SK-N-SH (cell line): ENCODE results near the gene WDR46. TPM values are rescaled to one million over a fixed set of nuclear protein-coding genes. Genes with fewer than 3 reads are reported as not detected.
A peak's percentile ranks its signal among the peaks of the same experiment; 100 is the strongest.

Experiments
- CTCF ChIA-PET: fragments of 300-600, 350-600 bp; formaldehyde crosslinking; extraction: SDS; loops from one replicate; lab custom pipeline; 2021; lab: Yijun Ruan, JAX
- POLR2A ChIA-PET: fragments of 350-600 bp; sonication (Branson Sonifier 250); formaldehyde crosslinking; extraction: SDS; loops from one replicate; lab custom pipeline; 2020; ENCODE audit warnings: antibody characterized with exemption, inconsistent platforms; lab: Yijun Ruan, JAX
- DNase-seq: peaks from one replicate; pipeline ENCODE4 v3.0.0; 2012
- H2AFZ ChIP-seq: fragments of 200-600 bp; sonication (generic); 2 replicates; pipeline ENCODE4 v1.8.1; 2016; ENCODE audit warnings: antibody characterized with exemption, mild to moderate bottlenecking, low read depth
- H3F3A ChIP-seq: fragments of 200-600 bp; sonication (generic); replicated peaks from 2 replicates; pipeline ENCODE3; 2016; ENCODE audit warnings: antibody characterized with exemption, mild to moderate bottlenecking; ENCODE audit not compliant: insufficient read depth
- H3K27ac ChIP-seq, 2 experiments: fragments of 200-500 bp in 1 of 2; fragments of 200-600 bp in 1 of 2; sonication (Bioruptor generic) in 1 of 2; sonication (generic), shearing (Covaris generic) in 1 of 2; 2 replicates each; pipeline versions ENCODE4 v1.5.1 to v1.6.1; 2014 to 2016; ENCODE audit warnings: low read depth in 2 of 2, inconsistent platforms in 1 of 2, low read length in 1 of 2, mild to moderate bottlenecking in 1 of 2, mixed read lengths in 1 of 2
- H3K27me3 ChIP-seq: fragments of 200-600 bp; sonication (generic), shearing (Covaris generic); 2 replicates; pipeline ENCODE4 v1.6.1; 2016; ENCODE audit warnings: mixed run types; ENCODE audit not compliant: insufficient read depth
- H3K36me3 ChIP-seq, 2 experiments: fragments of 200-500 bp in 1 of 2; fragments of 200-600 bp in 1 of 2; sonication (Bioruptor generic) in 1 of 2; sonication (generic) in 1 of 2; replicated peaks in 1 of 2; 2 replicates each; pipeline versions ENCODE3 to v1.5.1; 2014 to 2016; ENCODE audit warnings: low read length in 1 of 2, mild to moderate bottlenecking in 1 of 2; ENCODE audit not compliant: insufficient read depth in 2 of 2, control insufficient read depth in 1 of 2
- H3K4me1 ChIP-seq, 2 experiments: fragments of 200-500 bp in 1 of 2; fragments of 200-600 bp in 1 of 2; sonication (Bioruptor generic) in 1 of 2; sonication (generic), shearing (Covaris generic) in 1 of 2; 2 replicates each; pipeline versions ENCODE4 v1.5.1 to v1.6.1; 2014 to 2016; ENCODE audit warnings: low read depth in 1 of 2, low read length in 1 of 2, mixed run types in 1 of 2; ENCODE audit not compliant: insufficient read depth in 2 of 2, control insufficient read depth in 1 of 2
- H3K4me2 ChIP-seq: fragments of 200-600 bp; sonication (generic), shearing (Covaris generic); 2 replicates; pipeline ENCODE4 v1.6.1; 2017; ENCODE audit warnings: mixed run types
- H3K4me3 ChIP-seq, 2 experiments: fragments of 200-500 bp in 1 of 2; fragments of 200-600 bp in 1 of 2; sonication (Bioruptor generic) in 1 of 2; sonication (generic), shearing (Covaris generic) in 1 of 2; 2 replicates each; pipeline versions ENCODE4 v1.5.1 to v1.8.1; 2014 to 2016; ENCODE audit warnings: low read depth in 2 of 2, inconsistent platforms in 1 of 2, low read length in 1 of 2, mild to moderate bottlenecking in 1 of 2, mixed read lengths in 1 of 2, moderate library complexity in 1 of 2
- H3K79me2 ChIP-seq: fragments of 200-600 bp; sonication (generic); 2 replicates; pipeline ENCODE4 v1.8.1; 2017; ENCODE audit warnings: mild to moderate bottlenecking; ENCODE audit not compliant: insufficient read depth
- H3K9ac ChIP-seq: fragments of 200-600 bp; sonication (generic); 2 replicates; pipeline ENCODE4 v1.6.1; 2017; ENCODE audit warnings: mixed run types
- H3K9me2 ChIP-seq: fragments of 200-600 bp; sonication (generic); 2 replicates; pipeline ENCODE4 v1.6.1; 2017; ENCODE audit warnings: mixed run types
- H3K9me3 ChIP-seq: fragments of 200-600 bp; sonication (generic); 2 replicates; pipeline ENCODE4 v1.6.1; 2017; ENCODE audit warnings: mixed run types, mild to moderate bottlenecking, moderate library complexity
- H4K20me1 ChIP-seq: fragments of 200-600 bp; sonication (generic); 2 replicates; pipeline ENCODE4 v1.6.1; 2017; ENCODE audit warnings: mild to moderate bottlenecking, mixed run types; ENCODE audit not compliant: insufficient read depth
- CHD2 ChIP-seq: fragments of 150-350 bp; IDR thresholded peaks from 2 replicates; pipeline ENCODE4 v1.6.1; 2018; ENCODE audit warnings: low read length; ENCODE audit not compliant: partially characterized antibody
- CTCF ChIP-seq: fragments of 200-600 bp; sonication (generic); IDR thresholded peaks from 2 replicates; pipeline ENCODE4 v1.6.1; 2017; ENCODE audit warnings: antibody characterized with exemption, mild to moderate bottlenecking, moderate library complexity
- EP300 ChIP-seq, 2 experiments: IDR thresholded peaks; 2 replicates each; pipeline versions ENCODE4 v1.4.0 to v1.6.1; 2012; ENCODE audit warnings: borderline replicate concordance in 1 of 2, low read depth in 1 of 2, low read length in 1 of 2
- EZH2phosphoT487 ChIP-seq: fragments of 200-600 bp; sonication (generic); IDR thresholded peaks from 2 replicates; pipeline ENCODE4 v1.6.1; 2017; ENCODE audit warnings: low read depth, mixed run types, mild to moderate bottlenecking, antibody characterized with exemption, moderate library complexity, borderline replicate concordance
- FOXJ3 ChIP-seq: sonication (generic); formaldehyde crosslinking; IDR thresholded peaks from 2 replicates; pipeline ENCODE4 v1.5.1; 2020; ENCODE audit warnings: mild to moderate bottlenecking, missing genetic modification reagents
- FOXM1 ChIP-seq: IDR thresholded peaks from 2 replicates; pipeline ENCODE4 v1.4.0; 2012; ENCODE audit warnings: low read depth, mild to moderate bottlenecking
- JUND ChIP-seq: IDR thresholded peaks from 2 replicates; pipeline ENCODE4 v1.4.0; 2012
- MAX ChIP-seq: IDR thresholded peaks from 2 replicates; pipeline ENCODE4 v1.4.0; 2012; ENCODE audit warnings: low read depth
- MXI1 ChIP-seq: IDR thresholded peaks from 2 replicates; pipeline ENCODE4 v1.6.1; 2012; ENCODE audit warnings: mild to moderate bottlenecking, low read depth, low read length, improper control_type of control experiment
- NFIC ChIP-seq: IDR thresholded peaks from 2 replicates; pipeline ENCODE4 v1.4.0; 2012; ENCODE audit warnings: borderline replicate concordance
- NRF1 ChIP-seq: IDR thresholded peaks from 2 replicates; pipeline ENCODE4 v1.6.1; 2012; ENCODE audit warnings: low read depth, mild to moderate bottlenecking, low read length
- POLR2AphosphoS5 ChIP-seq: IDR thresholded peaks from 2 replicates; pipeline ENCODE4 v1.6.1; 2012; ENCODE audit warnings: low read depth, low read length
- RCOR1 ChIP-seq: fragments of 150-350 bp; IDR thresholded peaks from 2 replicates; pipeline ENCODE4 v1.6.1; 2017; ENCODE audit warnings: antibody characterized with exemption, low read length
- RXRA ChIP-seq: IDR thresholded peaks from 2 replicates; pipeline ENCODE4 v1.4.0; 2012; ENCODE audit warnings: low read depth, mild to moderate bottlenecking, borderline replicate concordance
- SIN3A ChIP-seq: IDR thresholded peaks from 2 replicates; pipeline ENCODE4 v1.6.1; 2012; ENCODE audit warnings: low read depth, mild to moderate bottlenecking, low read length, moderate library complexity, borderline replicate concordance
- SMC3 ChIP-seq: IDR thresholded peaks from 2 replicates; pipeline ENCODE4 v1.6.1; 2012; ENCODE audit warnings: low read depth, low read length, improper control_type of control experiment
- TCF12 ChIP-seq: IDR thresholded peaks from 2 replicates; pipeline ENCODE4 v1.4.0; 2012
- TEAD4 ChIP-seq: IDR thresholded peaks from 2 replicates; pipeline ENCODE4 v1.4.0; 2012; ENCODE audit warnings: mild to moderate bottlenecking, borderline replicate concordance; ENCODE audit not compliant: insufficient read depth
- USF1 ChIP-seq: IDR thresholded peaks from 2 replicates; pipeline ENCODE4 v1.4.0; 2012; ENCODE audit warnings: low read depth, borderline replicate concordance
- YY1 ChIP-seq: IDR thresholded peaks from 2 replicates; pipeline ENCODE4 v1.4.0; 2012; ENCODE audit warnings: low read depth, mild to moderate bottlenecking
- ZBTB33 ChIP-seq: IDR thresholded peaks from 2 replicates; pipeline ENCODE4 v1.4.0; 2012; ENCODE audit warnings: low read depth, borderline replicate concordance
- WGBS: methylation state at CpG from one replicate; pipeline ENCODE4 v1.1.6; 2017; ENCODE audit warnings: low lambda C conversion rate; 5-methylcytosine and 5-hydroxymethylcytosine counted together
- polyA plus RNA-seq, 3 experiments: library from polyadenylated mRNA; depleted of rRNA; stranded (reverse); fragments of >200 nt; gene quantifications; 2 replicates each; pipeline ENCODE4 v1.2.3, GENCODE V29; 2012

The WDR46 gene
- polyA plus RNA-seq, 1 of the 3 experiments (the other 2 are of a cell fraction): 153 TPM

GRCh38 chr6:33314515-33314942, 25.5 kb upstream of the WDR46 start:
- Histone ChIP-seq H3K9ac (peak overlapping the region; percentile 96), H2AFZ (peak overlapping the region; percentile 64), H3K9me3 (no peaks in the 10 kb centered on the region), H3K4me2 (peak overlapping the region; percentile 100), H3K27me3 (no peaks in the 10 kb centered on the region), H3K36me3 (peaks cover 11 to 26% of the 10 kb centered on the region in 2 experiments), H3K9me2 (no peaks in the 10 kb centered on the region), H3K27ac (peak overlapping the region; percentile 89 to 94), H3F3A (peaks cover 23% of the 10 kb centered on the region), H3K4me1 (peaks cover 14 to 36% of the 10 kb centered on the region in 2 experiments; a peak in 1 of 4 replicates), H4K20me1 (peaks cover 8% of the 10 kb centered on the region; the same call in 1 of the 2 replicates), H3K79me2 (peaks cover 66% of the 10 kb centered on the region), H3K4me3 (peak overlapping the region; percentile 76 to 94)
- POLR2A ChIA-PET: no interaction called here
- 21% methylated on average over 10 of the region's 10 CpGs for WGBS
- CTCF ChIA-PET: no interaction called here
- DNase-seq: peak; percentile 48
- TF ChIP-seq FOXJ3 (CRISPR knock-in tag): no peak
- no peak for TF ChIP-seq EP300 (IDR thresholded peaks at IDR 0.05; ENCODE audit: borderline replicate concordance in 1 of 2, low read depth in 1 of 2, low read length in 1 of 2)
- TF ChIP-seq CHD2: no peak
- peak; percentile 28; the same call in 1 of the 2 replicates for TF ChIP-seq MXI1
- TF ChIP-seq POLR2AphosphoS5: no peak
- TF ChIP-seq SIN3A: no peak; the same call in 1 of the 2 replicates
- no peak for TF ChIP-seq TEAD4
- no peak for TF ChIP-seq ZBTB33
- no peak for TF ChIP-seq MAX

GRCh38 chr6:33313709-33314514, 24.9 kb upstream of the WDR46 start, which contains the start of gene TAPBP:
Gene TAPBP, minus strand, starts transcription at chr6:33314078. Its CDS starts 37 bp downstream, at chr6:33314041.
- peak within 1 kb of the TSS; percentile 96 for H3K9ac ChIP-seq
- peaks cover 17% of the 10 kb centered on the region for H3F3A ChIP-seq
- peaks cover 8% of the 10 kb centered on the region; the same call in 1 of the 2 replicates for H4K20me1 ChIP-seq
- no peaks in the 10 kb centered on the region for H3K27me3 ChIP-seq
- no peaks in the 10 kb centered on the region for H3K9me3 ChIP-seq
- peak within 1 kb of the TSS; percentile 100 for H3K4me2 ChIP-seq
- WGBS: under 1% methylated on average over 19 of the region's 47 CpGs
- peak within 1 kb of the TSS; percentile 89 to 94 for H3K27ac ChIP-seq
- peak within 1 kb of the TSS; percentile 76 to 94 for H3K4me3 ChIP-seq
- ChIA-PET POLR2A (interaction anchor here (0.6 to 2.2 kb wide), 4 partner anchors 12 to 117 kb away, joined by 3 to 14 read pairs (median 3); partner anchors contain the start of gene RGL2), CTCF (interaction anchor here (2.1 to 3.5 kb wide), 2 partner anchors 15 to 31 kb away, joined by 9 to 26 read pairs; partner anchors contain the start of gene RGL2)
- peaks cover 5 to 21% of the 10 kb centered on the region in 2 experiments for H3K36me3 ChIP-seq
- peaks cover 8 to 30% of the 10 kb centered on the region in 2 experiments; a peak in 1 of 4 replicates for H3K4me1 ChIP-seq
- peaks cover 66% of the 10 kb centered on the region for H3K79me2 ChIP-seq
- DNase-seq: peak; percentile 75
- no peaks in the 10 kb centered on the region for H3K9me2 ChIP-seq
- peak within 1 kb of the TSS; percentile 64 for H2AFZ ChIP-seq
- TF ChIP-seq YY1 (no peak; the same call in 1 of the 2 replicates), EZH2phosphoT487 (no peak), NRF1 (no peak), NFIC (peak; percentile 3; the same call in 1 of the 2 replicates), EP300 (IDR thresholded peaks at IDR 0.05; ENCODE audit: borderline replicate concordance in 1 of 2, low read depth in 1 of 2, low read length in 1 of 2) (no peak), CTCF (no peak), FOXM1 (no peak), RCOR1 (no peak), TCF12 (no peak), USF1 (no peak), SMC3 (no peak), RXRA (no peak), JUND (no peak)
